SIG-M5 treated with dmso at 0.1 percent for 504 hours (cell line): ENCODE measurements around the gene IL17C.
"Not testable (repeated sequence)": the region's sequence is repeated elsewhere in the genome, so short reads cannot be mapped to it uniquely, and the experiment has no call there.

Source experiments
- DNase-seq: peaks from one replicate; lab custom pipeline; 2025; ENCODE audit not compliant: unreplicated experiment; lab: John Stamatoyannopoulos, UW

IL17C gene

GRCh38 chr16:88609426-88609825 is 28.9 kb upstream of the IL17C start:
- DNase-seq: not testable (repeated sequence)

- DNase-seq: no peak
These were observed 28.3 kb upstream of the IL17C start for GRCh38 chr16:88610080-88610479.

GRCh38 chr16:88610909-88611812 is 27.2 kb upstream of the IL17C start:
- no peak for DNase-seq

GRCh38 chr16:88613293-88613692 is 25.1 kb upstream of the IL17C start:
- DNase-seq: no peak

GRCh38 chr16:88613911-88614817 is 24.2 kb upstream of the IL17C start:
- DNase-seq: no peak

- no peak for DNase-seq
These were observed 23.4 kb upstream of the IL17C start for GRCh38 chr16:88614818-88615580.

GRCh38 chr16:88616320-88616719 is 22.1 kb upstream of the IL17C start:
- no peak for DNase-seq

GRCh38 chr16:88616736-88617135 is 21.6 kb upstream of the IL17C start:
- DNase-seq: no peak

- no peak for DNase-seq
These were observed 20.9 kb upstream of the IL17C start for GRCh38 chr16:88617268-88618031.

GRCh38 chr16:88618182-88618955 is 20.0 kb upstream of the IL17C start:
- no peak for DNase-seq

- no peak for DNase-seq
These were observed 19.3 kb upstream of the IL17C start for GRCh38 chr16:88618956-88619667.

- DNase-seq: no peak
These were observed 18.2 kb upstream of the IL17C start for GRCh38 chr16:88619859-88620815.

- DNase-seq: no peak
These were observed 16.2 kb upstream of the IL17C start for GRCh38 chr16:88622125-88622524.

- no peak for DNase-seq
These were observed 15.5 kb upstream of the IL17C start for GRCh38 chr16:88622866-88623265.

GRCh38 chr16:88623858-88624257 is 14.5 kb upstream of the IL17C start:
- DNase-seq: no peak

- DNase-seq: no peak
These were observed 13.9 kb upstream of the IL17C start for GRCh38 chr16:88624481-88624880.

- DNase-seq: no peak
These were observed 13.3 kb upstream of the IL17C start for GRCh38 chr16:88624977-88625576.
